ENCODE measurements around the gene RAB25. TPM values are rescaled to one million over a fixed set of nuclear protein-coding genes. Genes with fewer than 3 reads are reported as not detected.

The RAB25 gene
- total and polyA plus RNA-seq, 2 of the 13 experiments (the other 11 are each of a cell fraction or from before 2014, with no cell fraction given) = 0.20 to 0.22 TPM

- no peak for TF ChIP-seq MAZ (IDR thresholded peaks at IDR 0.05; ENCODE audit: borderline replicate concordance, low read depth, low read length)
- no peak for TF ChIP-seq MAZ (CRISPR knock-in tag; IDR thresholded peaks at IDR 0.05; ENCODE audit: low read depth)
- TF ChIP-seq GPN1 (CRISPR knock-in tag; IDR thresholded peaks at IDR 0.05; ENCODE audit: borderline replicate concordance) = no peak
- no peak for TF ChIP-seq ZNF775 (CRISPR knock-in tag; IDR thresholded peaks at IDR 0.05; ENCODE audit: borderline replicate concordance)
- no peak for TF ChIP-seq ZNF232 (CRISPR knock-in tag; IDR thresholded peaks at IDR 0.05; ENCODE audit: borderline replicate concordance)
- no peak for TF ChIP-seq ZNF160 (CRISPR knock-in tag; IDR thresholded peaks at IDR 0.05)
- TF ChIP-seq, protein P1, sequence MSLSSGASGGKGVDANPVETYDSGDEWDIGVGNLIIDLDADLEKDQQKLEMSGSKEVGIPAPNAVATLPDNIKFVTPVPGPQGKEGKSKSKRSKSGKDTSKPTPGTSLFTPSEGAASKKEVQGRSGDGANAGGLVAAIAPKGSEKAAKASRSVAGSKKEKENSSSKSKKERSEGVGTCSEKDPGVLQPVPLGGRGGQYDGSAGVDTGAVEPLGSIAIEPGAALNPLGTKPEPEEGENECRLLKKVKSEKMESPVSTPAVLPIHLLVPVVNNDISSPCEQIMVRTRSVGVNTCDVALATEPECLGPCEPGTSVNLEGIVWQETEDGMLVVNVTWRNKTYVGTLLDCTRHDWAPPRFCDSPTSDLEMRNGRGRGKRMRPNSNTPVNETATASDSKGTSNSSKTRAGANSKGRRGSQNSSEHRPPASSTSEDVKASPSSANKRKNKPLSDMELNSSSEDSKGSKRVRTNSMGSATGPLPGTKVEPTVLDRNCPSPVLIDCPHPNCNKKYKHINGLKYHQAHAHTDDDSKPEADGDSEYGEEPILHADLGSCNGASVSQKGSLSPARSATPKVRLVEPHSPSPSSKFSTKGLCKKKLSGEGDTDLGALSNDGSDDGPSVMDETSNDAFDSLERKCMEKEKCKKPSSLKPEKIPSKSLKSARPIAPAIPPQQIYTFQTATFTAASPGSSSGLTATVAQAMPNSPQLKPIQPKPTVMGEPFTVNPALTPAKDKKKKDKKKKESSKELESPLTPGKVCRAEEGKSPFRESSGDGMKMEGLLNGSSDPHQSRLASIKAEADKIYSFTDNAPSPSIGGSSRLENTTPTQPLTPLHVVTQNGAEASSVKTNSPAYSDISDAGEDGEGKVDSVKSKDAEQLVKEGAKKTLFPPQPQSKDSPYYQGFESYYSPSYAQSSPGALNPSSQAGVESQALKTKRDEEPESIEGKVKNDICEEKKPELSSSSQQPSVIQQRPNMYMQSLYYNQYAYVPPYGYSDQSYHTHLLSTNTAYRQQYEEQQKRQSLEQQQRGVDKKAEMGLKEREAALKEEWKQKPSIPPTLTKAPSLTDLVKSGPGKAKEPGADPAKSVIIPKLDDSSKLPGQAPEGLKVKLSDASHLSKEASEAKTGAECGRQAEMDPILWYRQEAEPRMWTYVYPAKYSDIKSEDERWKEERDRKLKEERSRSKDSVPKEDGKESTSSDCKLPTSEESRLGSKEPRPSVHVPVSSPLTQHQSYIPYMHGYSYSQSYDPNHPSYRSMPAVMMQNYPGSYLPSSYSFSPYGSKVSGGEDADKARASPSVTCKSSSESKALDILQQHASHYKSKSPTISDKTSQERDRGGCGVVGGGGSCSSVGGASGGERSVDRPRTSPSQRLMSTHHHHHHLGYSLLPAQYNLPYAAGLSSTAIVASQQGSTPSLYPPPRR (CRISPR knock-in tag; IDR thresholded peaks at IDR 0.05; ENCODE audit: borderline replicate concordance) = no peak
- 0 out of 2 replicates have a peak, but pooled peaks have one; percentile 41 for TF ChIP-seq ZBTB7A (CRISPR knock-in tag; IDR thresholded peaks at IDR 0.05)
- no peak for TF ChIP-seq PITX1 (CRISPR knock-in tag; IDR thresholded peaks at IDR 0.05)
- no peak for TF ChIP-seq ZNF800 (CRISPR knock-in tag; IDR thresholded peaks at IDR 0.05)
- TF ChIP-seq, protein P2, sequence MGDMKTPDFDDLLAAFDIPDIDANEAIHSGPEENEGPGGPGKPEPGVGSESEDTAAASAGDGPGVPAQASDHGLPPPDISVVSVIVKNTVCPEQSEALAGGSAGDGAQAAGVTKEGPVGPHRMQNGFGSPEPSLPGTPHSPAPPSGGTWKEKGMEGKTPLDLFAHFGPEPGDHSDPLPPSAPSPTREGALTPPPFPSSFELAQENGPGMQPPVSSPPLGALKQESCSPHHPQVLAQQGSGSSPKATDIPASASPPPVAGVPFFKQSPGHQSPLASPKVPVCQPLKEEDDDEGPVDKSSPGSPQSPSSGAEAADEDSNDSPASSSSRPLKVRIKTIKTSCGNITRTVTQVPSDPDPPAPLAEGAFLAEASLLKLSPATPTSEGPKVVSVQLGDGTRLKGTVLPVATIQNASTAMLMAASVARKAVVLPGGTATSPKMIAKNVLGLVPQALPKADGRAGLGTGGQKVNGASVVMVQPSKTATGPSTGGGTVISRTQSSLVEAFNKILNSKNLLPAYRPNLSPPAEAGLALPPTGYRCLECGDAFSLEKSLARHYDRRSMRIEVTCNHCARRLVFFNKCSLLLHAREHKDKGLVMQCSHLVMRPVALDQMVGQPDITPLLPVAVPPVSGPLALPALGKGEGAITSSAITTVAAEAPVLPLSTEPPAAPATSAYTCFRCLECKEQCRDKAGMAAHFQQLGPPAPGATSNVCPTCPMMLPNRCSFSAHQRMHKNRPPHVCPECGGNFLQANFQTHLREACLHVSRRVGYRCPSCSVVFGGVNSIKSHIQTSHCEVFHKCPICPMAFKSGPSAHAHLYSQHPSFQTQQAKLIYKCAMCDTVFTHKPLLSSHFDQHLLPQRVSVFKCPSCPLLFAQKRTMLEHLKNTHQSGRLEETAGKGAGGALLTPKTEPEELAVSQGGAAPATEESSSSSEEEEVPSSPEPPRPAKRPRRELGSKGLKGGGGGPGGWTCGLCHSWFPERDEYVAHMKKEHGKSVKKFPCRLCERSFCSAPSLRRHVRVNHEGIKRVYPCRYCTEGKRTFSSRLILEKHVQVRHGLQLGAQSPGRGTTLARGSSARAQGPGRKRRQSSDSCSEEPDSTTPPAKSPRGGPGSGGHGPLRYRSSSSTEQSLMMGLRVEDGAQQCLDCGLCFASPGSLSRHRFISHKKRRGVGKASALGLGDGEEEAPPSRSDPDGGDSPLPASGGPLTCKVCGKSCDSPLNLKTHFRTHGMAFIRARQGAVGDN (CRISPR knock-in tag; IDR thresholded peaks at IDR 0.05) = peak; percentile 27; the same call in 1 of the 2 replicates
- TF ChIP-seq MTF2 (CRISPR knock-in tag; IDR thresholded peaks at IDR 0.05; ENCODE audit: borderline replicate concordance) = no peak
- no peak for TF ChIP-seq ZNF317 (CRISPR knock-in tag; IDR thresholded peaks at IDR 0.05)
- TF ChIP-seq, protein P3, sequence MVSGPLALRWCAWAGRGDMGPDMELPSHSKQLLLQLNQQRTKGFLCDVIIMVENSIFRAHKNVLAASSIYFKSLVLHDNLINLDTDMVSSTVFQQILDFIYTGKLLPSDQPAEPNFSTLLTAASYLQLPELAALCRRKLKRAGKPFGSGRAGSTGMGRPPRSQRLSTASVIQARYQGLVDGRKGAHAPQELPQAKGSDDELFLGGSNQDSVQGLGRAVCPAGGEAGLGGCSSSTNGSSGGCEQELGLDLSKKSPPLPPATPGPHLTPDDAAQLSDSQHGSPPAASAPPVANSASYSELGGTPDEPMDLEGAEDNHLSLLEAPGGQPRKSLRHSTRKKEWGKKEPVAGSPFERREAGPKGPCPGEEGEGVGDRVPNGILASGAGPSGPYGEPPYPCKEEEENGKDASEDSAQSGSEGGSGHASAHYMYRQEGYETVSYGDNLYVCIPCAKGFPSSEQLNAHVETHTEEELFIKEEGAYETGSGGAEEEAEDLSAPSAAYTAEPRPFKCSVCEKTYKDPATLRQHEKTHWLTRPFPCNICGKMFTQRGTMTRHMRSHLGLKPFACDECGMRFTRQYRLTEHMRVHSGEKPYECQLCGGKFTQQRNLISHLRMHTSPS (CRISPR knock-in tag; IDR thresholded peaks at IDR 0.05; ENCODE audit: low read depth) = 0 out of 2 replicates have a peak, but pooled peaks have one; percentile 24
- no peak for TF ChIP-seq PHF21A (CRISPR knock-in tag; IDR thresholded peaks at IDR 0.05)
Observed at GRCh38 chr1:156069490-156070455, 8.8 kb downstream of the RAB25 start (continued).
